Activated CD8-positive, alpha-beta T cell treated with anti-CD3 and anti-CD28 coated beads for 36 hours (primary cell): Measurements from ENCODE around the gene NUP35. TPM values are rescaled to one million over a fixed set of nuclear protein-coding genes. Genes with fewer than 3 reads are reported as not detected.

Experiments used
- ATAC-seq: fragments of 200-7000 bp; cut with Tn5 transposase; one replicate; pipeline ENCODE4 v1.10.0; 2021; ENCODE audit warnings: mild to moderate bottlenecking, moderate library complexity
- CTCF ChIA-PET: fragments of 350-600 bp; sonication (Branson Sonifier 250); formaldehyde crosslinking; loops from one replicate; lab custom pipeline; 2021; ENCODE audit warnings: antibody characterized with exemption; lab: Charles Lee
- POLR2A ChIA-PET: fragments of 350-600 bp; sonication (Branson Sonifier 250); formaldehyde crosslinking; loops from one replicate; lab custom pipeline; 2021; ENCODE audit warnings: antibody characterized with exemption; lab: Charles Lee
- DNase-seq: peaks from one replicate; pipeline ENCODE4 v3.0.0-alpha.2; 2020
- H3K27ac Mint-ChIP-seq: one replicate; pipeline ENCODE4 v1.8.0; 2021; ENCODE audit warnings: mild to moderate bottlenecking, mixed read lengths
- H3K27me3 Mint-ChIP-seq: one replicate; pipeline ENCODE4 v1.8.0; 2021; ENCODE audit warnings: mixed read lengths
- H3K36me3 Mint-ChIP-seq: one replicate; pipeline ENCODE4 v1.8.0; 2021; ENCODE audit warnings: low read depth, mixed read lengths
- H3K4me1 Mint-ChIP-seq: one replicate; pipeline ENCODE4 v1.8.0; 2021; ENCODE audit warnings: low read depth, mixed read lengths
- H3K4me3 Mint-ChIP-seq: one replicate; pipeline ENCODE4 v1.8.0; 2021; ENCODE audit warnings: mild to moderate bottlenecking, moderate library complexity, mixed read lengths
- H3K9me3 Mint-ChIP-seq: one replicate; pipeline ENCODE4 v1.8.0; 2021; ENCODE audit warnings: mixed read lengths
- CTCF ChIP-seq: fragments of 200-600 bp; IDR thresholded peaks from one replicate; pipeline ENCODE4 v1.8.0; 2022; ENCODE audit warnings: antibody characterized with exemption, mild to moderate bottlenecking
- intact Hi-C: fragments of 100-400 bp; cut with micrococcal nuclease; formaldehyde crosslinking; loops from one replicate; pipeline ENCODE4 v1.10.0; 2022
- total RNA-seq, 2 experiments: library from RNA; stranded (reverse); gene quantifications; one replicate each; pipeline ENCODE4 v1.2.3, GENCODE V29; 2021

NUP35 gene
- total RNA-seq, 2 experiments from 2014 or later, result 25.1 to 27.1 TPM

GRCh38 chr2:183192343-183192742, 68.1 kb downstream of the NUP35 start:
- Mint-ChIP-seq H3K4me3 (no peak overlapping the region), H3K27ac (no peak overlapping the region)

GRCh38 chr2:183193904-183194303, 69.7 kb downstream of the NUP35 start:
- Mint-ChIP-seq H3K27ac (no peak overlapping the region), H3K27me3 (no peaks in the 10 kb centered on the region), H3K4me3 (no peak overlapping the region), H3K9me3 (no peaks in the 10 kb centered on the region), H3K36me3 (peaks cover 47% of the 10 kb centered on the region), H3K4me1 (no peaks in the 10 kb centered on the region)
- intact Hi-C loops, result no loop called here
- no peak for TF ChIP-seq CTCF
- ATAC-seq (no peak), DNase-seq (no peak)
- ChIA-PET CTCF (no interaction called here), POLR2A (no interaction called here)

More at GRCh38 chr2:183192343-183192742, 68.1 kb downstream of the NUP35 start:
- intact Hi-C loops, result no loop called here
- POLR2A ChIA-PET, result no interaction called here
- ATAC-seq (no peak), DNase-seq (no peak)
- TF ChIP-seq CTCF, result no peak
- Mint-ChIP-seq H3K27me3 (no peaks in the 10 kb centered on the region), H3K4me1 (no peaks in the 10 kb centered on the region), H3K9me3 (no peaks in the 10 kb centered on the region), H3K36me3 (peaks cover 51% of the 10 kb centered on the region)
- CTCF ChIA-PET, result no interaction called here

GRCh38 chr2:183195397-183195796, 71.2 kb downstream of the NUP35 start:
- no peak for ATAC-seq
- H3K4me1 Mint-ChIP-seq, result no peaks in the 10 kb centered on the region
- no peaks in the 10 kb centered on the region for H3K27me3 Mint-ChIP-seq
- H3K4me3 Mint-ChIP-seq, result no peak overlapping the region
- intact Hi-C loops, result no loop called here
- ChIA-PET POLR2A (interaction anchor here (0.6 kb wide), 1 partner anchor 1267 kb away, joined by 4 read pairs; no protein-coding TSS in a partner anchor), CTCF (no interaction called here)
- no peaks in the 10 kb centered on the region for H3K9me3 Mint-ChIP-seq
- no peak for DNase-seq
- no peak for TF ChIP-seq CTCF
- H3K27ac Mint-ChIP-seq, result no peak overlapping the region
- H3K36me3 Mint-ChIP-seq, result peaks cover 46% of the 10 kb centered on the region

GRCh38 chr2:183195998-183196409, 71.8 kb downstream of the NUP35 start:
- no peak for DNase-seq
- no peak for ATAC-seq
- TF ChIP-seq CTCF, result no peak
- Mint-ChIP-seq H3K36me3 (peaks cover 42% of the 10 kb centered on the region), H3K4me1 (no peaks in the 10 kb centered on the region), H3K27ac (no peak overlapping the region), H3K4me3 (no peak overlapping the region), H3K9me3 (no peaks in the 10 kb centered on the region), H3K27me3 (no peaks in the 10 kb centered on the region)
- intact Hi-C loops, result no loop called here
- ChIA-PET CTCF (no interaction called here), POLR2A (no interaction called here)

GRCh38 chr2:183204397-183204796, 80.2 kb downstream of the NUP35 start:
- TF ChIP-seq CTCF, result no peak
- POLR2A ChIA-PET, result interaction anchor here (1.1 kb wide), 1 partner anchor 18 kb away, joined by 3 read pairs; no protein-coding TSS in a partner anchor
- Mint-ChIP-seq H3K9me3 (peaks cover 3% of the 10 kb centered on the region), H3K36me3 (peaks cover 13% of the 10 kb centered on the region), H3K27me3 (no peaks in the 10 kb centered on the region), H3K4me3 (no peak overlapping the region), H3K4me1 (no peaks in the 10 kb centered on the region), H3K27ac (no peak overlapping the region)
- intact Hi-C loops, result no loop called here
- ATAC-seq (no peak), DNase-seq (no peak)
- CTCF ChIA-PET, result no interaction called here
